ENCODE data around the gene FOXC2. TPM values are rescaled to one million over a fixed set of nuclear protein-coding genes. Genes with fewer than 3 reads are reported as not detected.

Gene FOXC2
- total and polyA plus RNA-seq, 10 of the 15 experiments (the other 5 are each of a cell fraction or from before 2014, with no cell fraction given): not detected

DNA sequence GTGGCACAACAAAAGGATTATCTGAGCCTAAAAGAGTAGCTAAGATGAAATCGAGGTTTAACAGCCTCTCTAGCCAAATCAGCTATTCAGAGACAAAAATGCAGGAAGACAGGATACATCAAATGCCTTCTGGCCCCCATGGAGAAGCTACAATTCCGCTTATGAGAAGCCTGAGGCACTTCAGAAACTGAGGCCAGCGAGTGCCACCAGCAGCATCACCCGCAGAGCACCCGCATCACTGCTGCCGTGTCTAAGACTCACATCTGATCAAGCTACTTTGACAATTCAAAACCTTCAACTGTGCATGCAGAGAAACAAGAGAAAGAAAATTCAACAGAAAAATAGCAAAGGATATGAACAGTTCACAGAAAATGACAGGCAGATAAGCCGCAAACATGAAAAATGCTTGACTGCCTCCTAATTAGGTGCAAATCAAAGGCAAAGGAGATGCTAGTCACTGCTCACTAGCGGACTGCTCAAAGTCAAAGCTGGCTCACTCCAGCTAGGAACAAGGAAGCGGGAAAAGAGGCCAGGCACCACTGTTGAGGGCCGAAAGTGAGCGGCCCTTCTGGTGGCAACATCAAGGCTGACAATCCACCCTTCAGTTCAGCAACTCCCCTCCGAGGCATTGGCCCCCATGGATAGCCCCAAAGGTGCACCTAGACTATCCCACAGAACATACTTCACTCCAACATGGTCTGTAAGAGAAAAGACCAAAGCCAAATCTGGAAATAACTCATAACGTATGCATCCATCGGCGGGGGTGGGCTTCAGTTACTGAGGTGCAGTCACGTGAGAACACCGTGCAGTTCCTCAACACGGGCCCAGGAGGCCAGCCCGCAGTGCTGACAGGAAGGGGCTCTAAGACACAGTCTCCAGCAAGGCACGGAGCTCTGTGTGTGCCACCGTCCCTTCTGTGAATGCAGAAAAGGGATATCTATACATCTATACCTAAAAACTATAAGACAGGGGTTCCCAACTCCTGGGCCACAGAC is 23.6 kb upstream of the FOXC2 start:
- Histone ChIP-seq H3K27me3 (replicated peaks in 1 of 2; ENCODE audit: control insufficient read depth in 2 of 2, insufficient read depth in 2 of 2, low read length in 1 of 2) (no peaks in the 10 kb centered on the region), H3K4me2 (ENCODE audit: control insufficient read depth, insufficient read depth) (no peak overlapping the region), H3K9ac (ENCODE audit: control insufficient read depth, insufficient read depth, low read length) (no peak overlapping the region), H3K27ac (ENCODE audit: control insufficient read depth, insufficient read depth) (no peak overlapping the region), H3K9me3 (replicated peaks; ENCODE audit: control insufficient read depth, insufficient read depth, low read length) (no peaks in the 10 kb centered on the region), H2AFZ (ENCODE audit: control insufficient read depth, low read depth, low read length) (no peak overlapping the region), H3K36me3 (ENCODE audit: control insufficient read depth in 2 of 2, insufficient read depth in 2 of 2, low read length in 1 of 2) (peaks cover 5 to 21% of the 10 kb centered on the region in 2 experiments), H3K4me1 (ENCODE audit: control insufficient read depth, insufficient read depth, low read length) (no peaks in the 10 kb centered on the region), H4K20me1 (ENCODE audit: control insufficient read depth, insufficient read depth) (no peaks in the 10 kb centered on the region), H3K4me3 (no peak overlapping the region), H3K79me2 (ENCODE audit: control insufficient read depth, insufficient read depth, low read length) (no peaks in the 10 kb centered on the region)
- CTCF ChIA-PET: no interaction called here
- FAIRE-seq (no peak), ATAC-seq (no peak), DNase-seq (ENCODE audit: low read depth, low spot score) (no peak)
- WGBS (ENCODE audit: insufficient coverage, insufficient replicate concordance, low lambda C conversion rate, missing lambda C conversion rate): 93% methylated on average over 21 of the region's 21 CpGs
- intact Hi-C loops (cut with micrococcal nuclease; ENCODE audit: unreplicated experiment): no loop called here
- no TSS peak for BruUV-seq (replicated peaks)
- SMC1A ChIA-PET (ENCODE audit: uncharacterized antibody, unreplicated experiment): no interaction called here
- RAD21 ChIA-PET (ENCODE audit: unreplicated experiment): no interaction called here
- POLR2A ChIA-PET: no interaction called here
- in situ Hi-C loops (cut with MboI): no loop called here
- TF ChIP-seq REST (IDR thresholded peaks at IDR 0.05; ENCODE audit: low read depth, low read length) (no peak), TARDBP (IDR thresholded peaks at IDR 0.05; ENCODE audit: borderline replicate concordance) (no peak), NFYA (IDR thresholded peaks at IDR 0.05; ENCODE audit: borderline replicate concordance, low read depth, low read length) (no peak), SREBF2 (IDR thresholded peaks at IDR 0.05; ENCODE audit: low read length) (no peak), SIN3A (IDR thresholded peaks at IDR 0.05; ENCODE audit: low read depth, low read length) (no peak), RAD21 (IDR thresholded peaks at IDR 0.05; ENCODE audit: insufficient read depth, low read depth, low read length) (no peak), YBX1 (IDR thresholded peaks at IDR 0.05) (no peak), ZBTB11 (CRISPR knock-in tag; IDR thresholded peaks at IDR 0.05) (no peak)
- TF ChIP-seq, protein P1, sequence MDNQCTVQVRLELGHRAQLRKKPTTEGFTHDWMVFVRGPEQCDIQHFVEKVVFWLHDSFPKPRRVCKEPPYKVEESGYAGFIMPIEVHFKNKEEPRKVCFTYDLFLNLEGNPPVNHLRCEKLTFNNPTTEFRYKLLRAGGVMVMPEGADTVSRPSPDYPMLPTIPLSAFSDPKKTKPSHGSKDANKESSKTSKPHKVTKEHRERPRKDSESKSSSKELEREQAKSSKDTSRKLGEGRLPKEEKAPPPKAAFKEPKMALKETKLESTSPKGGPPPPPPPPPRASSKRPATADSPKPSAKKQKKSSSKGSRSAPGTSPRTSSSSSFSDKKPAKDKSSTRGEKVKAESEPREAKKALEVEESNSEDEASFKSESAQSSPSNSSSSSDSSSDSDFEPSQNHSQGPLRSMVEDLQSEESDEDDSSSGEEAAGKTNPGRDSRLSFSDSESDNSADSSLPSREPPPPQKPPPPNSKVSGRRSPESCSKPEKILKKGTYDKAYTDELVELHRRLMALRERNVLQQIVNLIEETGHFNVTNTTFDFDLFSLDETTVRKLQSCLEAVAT (IDR thresholded peaks at IDR 0.05): no peak
- TF ChIP-seq, protein P2, sequence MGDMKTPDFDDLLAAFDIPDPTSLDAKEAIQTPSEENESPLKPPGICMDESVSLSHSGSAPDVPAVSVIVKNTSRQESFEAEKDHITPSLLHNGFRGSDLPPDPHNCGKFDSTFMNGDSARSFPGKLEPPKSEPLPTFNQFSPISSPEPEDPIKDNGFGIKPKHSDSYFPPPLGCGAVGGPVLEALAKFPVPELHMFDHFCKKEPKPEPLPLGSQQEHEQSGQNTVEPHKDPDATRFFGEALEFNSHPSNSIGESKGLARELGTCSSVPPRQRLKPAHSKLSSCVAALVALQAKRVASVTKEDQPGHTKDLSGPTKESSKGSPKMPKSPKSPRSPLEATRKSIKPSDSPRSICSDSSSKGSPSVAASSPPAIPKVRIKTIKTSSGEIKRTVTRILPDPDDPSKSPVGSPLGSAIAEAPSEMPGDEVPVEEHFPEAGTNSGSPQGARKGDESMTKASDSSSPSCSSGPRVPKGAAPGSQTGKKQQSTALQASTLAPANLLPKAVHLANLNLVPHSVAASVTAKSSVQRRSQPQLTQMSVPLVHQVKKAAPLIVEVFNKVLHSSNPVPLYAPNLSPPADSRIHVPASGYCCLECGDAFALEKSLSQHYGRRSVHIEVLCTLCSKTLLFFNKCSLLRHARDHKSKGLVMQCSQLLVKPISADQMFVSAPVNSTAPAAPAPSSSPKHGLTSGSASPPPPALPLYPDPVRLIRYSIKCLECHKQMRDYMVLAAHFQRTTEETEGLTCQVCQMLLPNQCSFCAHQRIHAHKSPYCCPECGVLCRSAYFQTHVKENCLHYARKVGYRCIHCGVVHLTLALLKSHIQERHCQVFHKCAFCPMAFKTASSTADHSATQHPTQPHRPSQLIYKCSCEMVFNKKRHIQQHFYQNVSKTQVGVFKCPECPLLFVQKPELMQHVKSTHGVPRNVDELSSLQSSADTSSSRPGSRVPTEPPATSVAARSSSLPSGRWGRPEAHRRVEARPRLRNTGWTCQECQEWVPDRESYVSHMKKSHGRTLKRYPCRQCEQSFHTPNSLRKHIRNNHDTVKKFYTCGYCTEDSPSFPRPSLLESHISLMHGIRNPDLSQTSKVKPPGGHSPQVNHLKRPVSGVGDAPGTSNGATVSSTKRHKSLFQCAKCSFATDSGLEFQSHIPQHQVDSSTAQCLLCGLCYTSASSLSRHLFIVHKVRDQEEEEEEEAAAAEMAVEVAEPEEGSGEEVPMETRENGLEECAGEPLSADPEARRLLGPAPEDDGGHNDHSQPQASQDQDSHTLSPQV (IDR thresholded peaks at IDR 0.05): no peak
